C4-2B (cell line): ENCODE measurements around the gene MYCBPAP.

ENCODE experiments used
- CTCF ChIP-seq: fragments of 450-650 bp; conservative IDR thresholded peaks from 2 replicates; pipeline ENCODE4 v1.5.1; 2017; ENCODE audit warnings: mild to moderate bottlenecking
- ZFX ChIP-seq: fragments of 450-650 bp; IDR thresholded peaks from 2 replicates; pipeline ENCODE4 v1.6.1; 2017

DNA sequence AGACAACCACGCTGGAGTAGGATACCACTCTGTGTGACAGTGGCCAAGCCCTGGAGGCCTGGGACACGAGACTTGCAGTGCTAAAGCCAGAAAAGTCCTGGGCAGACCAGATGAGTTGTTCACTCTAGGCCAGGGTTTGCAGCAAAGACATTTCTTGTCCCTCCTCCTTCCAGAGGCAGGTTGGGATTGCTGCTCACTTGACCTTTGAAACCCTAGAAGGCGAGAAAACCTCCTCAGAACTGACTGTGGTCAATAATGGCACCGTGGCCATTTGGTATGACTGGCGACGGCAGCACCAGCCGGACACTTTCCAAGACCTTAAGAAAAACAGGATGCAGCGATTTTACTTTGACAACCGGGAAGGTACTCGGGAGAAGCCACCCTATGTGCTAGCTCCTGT lies 14.5 kb downstream of the MYCBPAP start:
- no peak for TF ChIP-seq CTCF
- TF ChIP-seq ZFX = no peak
